ENCODE data around the gene INKA2. TPM values are rescaled to one million over a fixed set of nuclear protein-coding genes. Genes with fewer than 3 reads are reported as not detected.
A peak's percentile ranks its signal among the peaks of the same experiment; 100 is the strongest.

The INKA2 gene
- total and polyA plus RNA-seq, 12 donors: 6.8 to 34.6 (median 12.5) TPM

DNA sequence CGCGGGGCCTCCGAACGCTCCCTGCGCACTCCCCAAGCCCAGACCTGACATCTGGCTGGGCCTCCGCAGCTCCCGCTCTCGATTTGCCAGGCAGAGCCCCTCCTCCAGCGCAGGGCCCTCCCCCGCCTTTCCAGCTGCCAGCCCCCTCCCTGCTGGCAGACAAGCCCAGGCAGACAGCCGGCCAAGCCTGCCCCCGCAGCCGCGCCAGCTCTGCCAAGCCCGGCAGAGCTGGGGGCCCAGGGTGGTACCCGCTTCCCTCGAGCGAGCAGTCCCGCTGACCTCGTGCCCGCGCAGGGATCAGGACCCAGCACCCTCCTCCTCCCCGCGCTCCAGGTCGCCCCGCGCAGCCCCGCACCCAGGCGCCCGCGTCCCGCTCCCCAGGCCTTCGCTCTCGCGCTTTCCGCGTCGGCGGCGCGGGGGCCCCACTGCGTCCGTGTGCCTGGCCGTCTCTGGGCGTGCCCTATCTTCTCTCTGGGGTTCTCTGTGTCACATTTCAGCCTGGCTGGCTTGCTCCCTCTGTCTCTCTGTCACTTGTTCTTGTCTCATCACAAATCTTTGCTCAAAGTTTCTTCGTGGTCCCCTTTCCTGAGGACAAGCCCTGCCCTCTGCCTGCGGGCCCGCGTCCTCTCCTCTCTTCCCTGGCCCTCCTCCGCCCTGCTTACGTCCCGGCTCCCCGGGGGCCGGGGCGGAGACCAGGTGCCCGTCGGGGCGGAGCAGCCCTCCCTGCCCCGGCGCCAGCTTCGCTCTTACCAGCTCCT is 580 bp downstream of the INKA2 start:
- intact Hi-C loops (cut with DNase I): loop anchor here in 4 of 10 donors (1.0 to 10.0 kb wide), 4 partner anchors 17 to 966 kb away; partner anchors contain the start of genes DDX20 (in 1 of the 4) and RHOC (in 1 of the 4)
- 0% methylated on average over 61 of the region's 61 CpGs for WGBS, 2 donors
- H3K27me3 ChIP-seq: peaks cover 0 to 32% (median 0%) of the 10 kb centered on the region in 7 donors
- H3K9me3 ChIP-seq: no peaks in the 10 kb centered on the region
- H3K4me1 ChIP-seq: peaks cover 24 to 75% (median 68%) of the 10 kb centered on the region in 9 donors
- H3K4me3 ChIP-seq: peak overlapping the region; percentile 66 to 80 (median 77)
- peak overlapping the region; percentile 96 to 100 (median 98) for H3K27ac ChIP-seq
- DNase-seq: peak; percentile 85
- peaks cover 0 to 21% (median 0%) of the 10 kb centered on the region in 9 donors for H3K36me3 ChIP-seq
- ATAC-seq: peak; percentile 54 to 79 (median 65)
- TF ChIP-seq, protein P1, sequence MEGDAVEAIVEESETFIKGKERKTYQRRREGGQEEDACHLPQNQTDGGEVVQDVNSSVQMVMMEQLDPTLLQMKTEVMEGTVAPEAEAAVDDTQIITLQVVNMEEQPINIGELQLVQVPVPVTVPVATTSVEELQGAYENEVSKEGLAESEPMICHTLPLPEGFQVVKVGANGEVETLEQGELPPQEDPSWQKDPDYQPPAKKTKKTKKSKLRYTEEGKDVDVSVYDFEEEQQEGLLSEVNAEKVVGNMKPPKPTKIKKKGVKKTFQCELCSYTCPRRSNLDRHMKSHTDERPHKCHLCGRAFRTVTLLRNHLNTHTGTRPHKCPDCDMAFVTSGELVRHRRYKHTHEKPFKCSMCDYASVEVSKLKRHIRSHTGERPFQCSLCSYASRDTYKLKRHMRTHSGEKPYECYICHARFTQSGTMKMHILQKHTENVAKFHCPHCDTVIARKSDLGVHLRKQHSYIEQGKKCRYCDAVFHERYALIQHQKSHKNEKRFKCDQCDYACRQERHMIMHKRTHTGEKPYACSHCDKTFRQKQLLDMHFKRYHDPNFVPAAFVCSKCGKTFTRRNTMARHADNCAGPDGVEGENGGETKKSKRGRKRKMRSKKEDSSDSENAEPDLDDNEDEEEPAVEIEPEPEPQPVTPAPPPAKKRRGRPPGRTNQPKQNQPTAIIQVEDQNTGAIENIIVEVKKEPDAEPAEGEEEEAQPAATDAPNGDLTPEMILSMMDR (IDR thresholded peaks at IDR 0.05): peak in 3 of 9 donors; percentile 30 to 38 (median 33)

DNA sequence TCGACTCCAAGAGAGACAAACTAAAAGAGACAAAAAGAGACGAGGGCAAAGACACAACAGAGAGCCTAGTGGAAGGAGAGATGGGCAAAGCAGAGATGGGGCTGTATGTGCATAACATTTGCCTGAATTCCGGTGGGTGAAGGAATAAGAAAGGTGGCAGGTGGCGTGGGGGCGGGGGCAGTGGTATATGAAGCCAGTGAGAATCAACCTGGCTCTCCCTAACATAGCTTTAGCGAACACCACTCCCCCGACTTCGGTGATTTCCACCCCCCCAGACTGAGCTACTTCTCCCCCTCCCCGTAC is 1.1 kb downstream of the INKA2 start:
- 17 to 31% methylated on average over 7 to 9 of the region's 9 CpGs for WGBS, 2 donors
- Histone ChIP-seq H3K4me3 (peak overlapping the region; percentile 66 to 80 (median 77)), H3K9me3 (no peaks in the 10 kb centered on the region), H3K36me3 (peaks cover 0 to 21% (median 0%) of the 10 kb centered on the region in 9 donors), H3K27ac (peak overlapping the region; percentile 96 to 100 (median 98)), H3K4me1 (peaks cover 21 to 76% (median 68%) of the 10 kb centered on the region in 9 donors), H3K27me3 (peaks cover 0 to 32% (median 0%) of the 10 kb centered on the region in 7 donors)
- TF ChIP-seq, protein P1 (IDR thresholded peaks at IDR 0.05): no peak
- ATAC-seq (no peak), DNase-seq (no peak)
- intact Hi-C loops (cut with DNase I): loop anchor here in 3 of 10 donors (2.0 to 10.0 kb wide), 2 partner anchors 17 to 967 kb away; partner anchors contain the start of gene RHOC (in 1 of the 3)

DNA sequence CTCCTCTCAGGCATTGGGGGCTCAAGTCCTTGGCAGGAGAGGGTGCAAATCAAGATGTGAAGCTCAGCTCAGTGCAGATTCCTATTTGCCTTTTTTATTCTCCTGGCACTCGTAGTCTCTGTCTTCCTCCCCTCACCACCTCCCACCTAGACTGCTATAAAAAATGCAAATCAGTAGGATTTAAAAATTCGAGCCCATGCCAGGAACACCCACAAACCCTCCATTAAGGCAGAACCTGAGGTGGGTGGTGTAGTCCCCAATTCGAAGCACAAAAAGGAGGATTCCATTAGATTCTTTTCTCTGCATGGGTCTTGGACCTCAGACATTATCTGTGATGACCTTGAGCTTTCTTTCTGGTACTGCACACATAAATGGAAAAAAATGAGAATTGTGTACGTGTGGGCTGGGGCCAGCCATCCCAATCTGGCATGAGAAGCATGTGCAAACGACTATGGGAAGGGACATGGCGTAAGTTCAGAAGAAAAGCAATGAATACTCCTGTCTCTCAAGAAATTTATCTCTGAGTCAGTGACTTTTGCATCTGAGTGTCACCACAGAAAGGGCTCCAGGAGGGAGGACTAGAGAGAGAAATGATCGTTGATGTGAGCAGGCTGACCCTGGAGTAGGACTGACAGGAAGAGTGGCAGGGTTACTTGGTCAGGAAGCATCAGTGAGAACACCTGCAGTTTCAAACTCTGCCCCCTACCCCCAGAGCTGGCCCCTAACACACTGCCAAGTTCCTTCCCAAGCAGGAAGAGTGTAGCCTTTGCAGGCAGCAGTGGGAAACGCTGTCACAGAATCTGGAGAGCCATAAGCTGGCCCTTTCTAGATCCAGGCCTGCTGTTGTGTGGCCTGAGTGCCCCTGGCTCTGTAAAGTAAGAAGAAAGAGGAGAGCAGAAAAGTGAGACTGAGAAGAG is 1.7 kb downstream of the INKA2 start:
- peaks cover 0 to 21% (median 0%) of the 10 kb centered on the region in 9 donors for H3K36me3 ChIP-seq
- intact Hi-C loops (cut with DNase I): loop anchor here in 3 of 10 donors (2.0 to 10.0 kb wide), 2 partner anchors 17 to 967 kb away; partner anchors contain the start of gene RHOC (in 1 of the 3)
- H3K9me3 ChIP-seq: no peaks in the 10 kb centered on the region
- no peak for ATAC-seq
- 31 to 35% methylated on average over 8 of the region's 8 CpGs for WGBS, 2 donors
- peaks cover 0 to 27% (median 0%) of the 10 kb centered on the region in 7 donors for H3K27me3 ChIP-seq
- H3K4me3 ChIP-seq: peak overlapping the region; percentile 66 to 80 (median 77)
- no peak for DNase-seq
- peak overlapping the region; percentile 96 to 100 (median 98) for H3K27ac ChIP-seq
- H3K4me1 ChIP-seq: peaks cover 23 to 82% (median 70%) of the 10 kb centered on the region in 9 donors
- TF ChIP-seq, protein P1 (IDR thresholded peaks at IDR 0.05): no peak
